RKO (cell line): ENCODE data around the gene LHX3.

Experiments
- DNase-seq: peaks from one replicate; pipeline ENCODE4 v3.0.0-alpha.2; 2016; ENCODE audit warnings: low spot score

The LHX3 gene

DNA sequence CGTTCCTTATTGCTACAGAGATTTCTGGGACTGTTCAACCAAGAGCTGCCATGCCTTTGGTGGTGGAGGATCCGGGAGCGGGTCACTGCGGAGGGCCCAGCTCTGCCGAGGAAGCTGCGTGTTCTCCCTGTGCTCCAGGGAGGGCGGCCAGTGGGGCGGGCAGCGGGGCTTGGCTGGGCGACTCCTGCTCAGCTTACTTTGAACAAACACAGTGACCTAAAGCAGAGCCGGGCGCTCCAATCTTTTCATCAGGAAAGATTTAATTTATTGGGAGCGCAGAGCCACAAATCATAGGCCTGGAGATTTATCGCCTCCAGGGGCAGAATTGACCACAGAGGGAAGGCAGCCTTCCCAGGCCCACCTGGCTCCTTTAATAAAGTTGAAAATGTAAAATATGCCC is 27.7 kb downstream of the LHX3 start:
- DNase-seq, result no peak

GRCh38 chr9:136175616-136176197 is 29.2 kb downstream of the LHX3 start:
- DNase-seq, result no peak

- DNase-seq, result no peak
These were observed 29.9 kb downstream of the LHX3 start for GRCh38 chr9:136174779-136175615.

- DNase-seq, result no peak
These were observed 31.2 kb downstream of the LHX3 start for GRCh38 chr9:136173648-136174290.

DNA sequence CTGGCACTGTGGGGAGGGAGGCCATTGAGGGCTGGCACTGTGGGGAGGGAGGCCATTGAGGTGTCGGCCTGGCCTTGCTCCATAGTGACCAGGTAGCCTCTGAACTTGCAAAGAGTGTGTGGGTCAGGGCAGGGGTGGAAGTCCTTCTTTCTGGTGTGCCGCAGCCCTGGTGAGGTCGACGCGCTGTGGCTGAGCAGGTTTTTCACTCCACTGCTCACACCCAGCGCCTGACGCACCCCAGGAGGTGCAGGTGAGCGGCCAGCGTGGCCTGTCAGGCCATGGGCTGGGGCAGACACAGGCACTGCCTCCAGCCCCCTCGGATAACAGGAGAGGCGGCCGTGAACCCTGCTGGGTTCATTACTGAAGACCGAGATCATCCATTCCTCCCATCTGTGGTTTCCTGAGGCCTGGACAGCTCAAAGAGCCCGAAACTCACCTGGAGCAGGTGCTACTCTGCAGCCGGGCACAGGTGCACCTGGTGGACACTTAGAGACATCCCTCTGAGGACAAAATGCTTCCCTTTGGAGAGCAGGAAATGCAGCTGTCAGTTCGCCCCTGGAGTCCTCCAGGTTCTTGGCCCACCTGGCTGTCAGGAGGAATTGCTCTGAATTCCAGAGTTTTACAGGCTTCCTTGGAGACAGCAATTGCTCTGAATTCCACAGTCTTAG is 32.4 kb downstream of the LHX3 start:
- no peak for DNase-seq

DNA sequence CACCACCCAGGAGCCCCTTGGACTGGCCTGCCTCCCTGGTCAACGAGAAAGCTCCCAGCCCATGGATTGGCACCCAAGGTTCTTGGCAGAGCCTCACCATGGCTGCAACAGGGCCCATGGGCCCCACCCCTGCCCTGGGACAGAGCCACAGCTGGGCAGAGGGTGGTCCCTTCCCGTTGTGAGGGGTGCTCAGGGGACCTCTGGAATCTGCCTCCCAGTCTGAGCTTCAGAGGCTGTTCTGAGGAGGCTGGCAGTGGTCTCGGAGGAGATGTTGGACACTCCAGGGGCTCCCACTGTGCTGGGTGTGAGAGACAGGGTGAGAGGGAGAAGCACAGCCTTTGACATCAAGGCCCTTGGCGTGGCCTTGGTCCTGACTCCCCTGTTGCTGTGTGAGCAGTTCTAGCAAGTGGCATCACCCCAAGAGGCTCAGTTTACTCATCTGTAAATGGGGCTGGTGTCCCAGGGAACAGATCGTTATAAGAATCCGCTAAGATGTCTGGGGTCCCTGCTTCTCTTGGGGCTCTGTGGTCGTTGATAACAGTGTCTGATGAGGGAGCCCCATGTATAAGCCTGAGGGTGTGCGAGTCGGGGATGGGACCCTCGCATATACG is 33.0 kb downstream of the LHX3 start:
- DNase-seq, result no peak

GRCh38 chr9:136171009-136171800 is 33.7 kb downstream of the LHX3 start:
- DNase-seq, result no peak

- no peak for DNase-seq
These were observed 34.7 kb downstream of the LHX3 start for GRCh38 chr9:136170006-136170901.

DNA sequence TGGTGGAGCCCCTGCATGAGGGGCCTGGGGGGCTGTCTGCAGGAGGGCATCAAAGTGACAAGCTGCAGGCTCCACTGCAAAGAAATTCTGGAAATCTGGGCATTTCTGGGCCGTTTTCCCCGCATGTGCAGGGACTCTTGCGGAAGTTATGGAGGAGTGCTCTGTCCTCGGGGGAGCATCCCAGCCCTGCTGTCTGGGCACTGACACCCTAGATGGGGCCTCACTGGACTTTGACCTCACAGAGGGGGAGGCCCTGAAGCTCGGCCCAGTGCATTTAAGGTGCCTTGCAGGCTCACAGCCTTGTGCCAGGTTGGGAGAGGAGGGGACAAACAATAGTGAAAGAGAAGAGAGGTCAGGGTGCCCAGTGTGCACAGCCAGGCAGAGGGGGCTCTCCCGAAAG is 35.4 kb downstream of the LHX3 start:
- DNase-seq, result no peak

DNA sequence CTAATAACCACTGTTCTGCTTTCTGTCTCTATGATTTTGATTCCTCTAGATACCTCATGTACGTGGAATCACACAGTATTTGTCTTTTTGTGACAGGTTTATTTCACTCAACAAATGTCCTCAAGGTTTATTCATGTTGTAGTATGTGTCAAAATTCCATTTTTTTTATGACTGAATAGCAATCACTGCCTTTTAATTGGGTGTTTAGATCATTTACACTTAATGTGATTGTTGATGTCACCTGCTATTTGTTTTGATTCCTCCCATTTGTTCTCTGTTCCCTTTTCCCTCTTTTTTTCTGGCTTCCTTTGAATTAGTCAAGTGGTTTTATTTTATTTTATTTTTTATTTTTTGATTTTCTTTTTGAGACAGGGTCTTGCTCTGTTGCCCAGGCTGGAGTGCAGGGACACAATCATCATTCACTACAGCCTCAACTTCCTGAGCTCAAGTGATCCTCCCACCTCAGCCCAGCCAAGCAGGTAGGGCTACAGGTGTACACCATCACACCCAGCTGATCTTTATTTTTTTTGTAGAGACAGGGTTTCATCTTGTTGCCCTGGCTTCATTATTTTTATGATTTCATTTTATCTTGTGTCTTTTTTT is 41.6 kb downstream of the LHX3 start:
- no peak for DNase-seq

DNA sequence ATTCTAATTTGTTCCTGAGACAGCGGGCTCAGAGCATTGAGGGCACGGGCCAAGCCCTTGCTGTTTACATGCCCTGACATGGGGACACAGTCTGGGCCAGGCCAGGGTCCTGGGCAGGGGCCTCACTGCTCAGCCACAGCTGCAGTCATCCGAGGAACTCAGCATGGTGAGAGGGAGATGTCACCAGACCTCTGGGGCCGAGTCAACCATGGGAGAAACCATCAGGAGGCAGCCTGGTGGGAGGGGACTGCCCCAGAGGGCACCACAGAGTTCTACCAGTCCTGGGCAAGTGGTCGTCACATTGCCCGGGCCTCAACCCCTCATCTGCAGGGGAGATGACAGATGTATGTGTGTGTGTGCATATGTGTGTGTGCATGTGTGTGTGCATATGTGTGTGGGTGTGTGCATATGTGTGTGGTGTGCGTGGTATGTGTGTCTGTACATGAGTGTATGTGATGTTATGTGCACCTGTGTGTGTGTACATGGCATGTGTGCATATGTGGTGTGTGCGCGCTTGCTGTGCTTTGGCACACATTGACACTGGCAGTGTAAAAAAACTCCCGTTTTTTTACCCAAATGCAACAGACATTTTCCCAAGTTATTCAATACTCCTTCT is 43.8 kb downstream of the LHX3 start:
- DNase-seq, result no peak

- DNase-seq, result no peak
These were observed 44.5 kb downstream of the LHX3 start for GRCh38 chr9:136160381-136160841.

- DNase-seq, result no peak
These were observed 45.1 kb downstream of the LHX3 start for GRCh38 chr9:136159851-136160250.

GRCh38 chr9:136157477-136158265 is 47.3 kb downstream of the LHX3 start:
- no peak for DNase-seq

GRCh38 chr9:136156209-136157120 is 48.5 kb downstream of the LHX3 start:
- DNase-seq, result no peak

GRCh38 chr9:136155576-136155975 is 49.4 kb downstream of the LHX3 start:
- DNase-seq, result no peak

DNA sequence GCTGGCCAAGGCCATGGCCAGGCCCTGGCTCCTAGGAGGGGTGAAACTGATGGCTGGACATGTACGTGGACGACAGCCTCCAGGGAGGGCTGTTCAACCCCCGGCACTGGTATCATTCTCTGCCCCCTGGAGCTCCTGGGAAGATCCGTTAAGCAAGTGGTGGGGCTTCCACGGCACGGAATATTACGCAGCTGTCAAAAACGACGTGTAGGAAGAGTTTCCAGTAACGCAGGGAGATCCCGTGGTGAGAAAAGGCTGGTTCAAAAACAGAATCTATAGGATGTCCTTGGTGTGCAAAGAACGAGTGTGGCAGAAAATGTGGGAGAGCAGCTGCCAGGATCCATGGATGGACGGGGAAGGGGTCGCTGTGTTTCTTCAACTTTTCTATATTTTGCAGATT is 50.0 kb downstream of the LHX3 start:
- DNase-seq, result no peak
